Caco-2 (cell line): Measurements from ENCODE around the gene HTR1D. TPM values are rescaled to one million over a fixed set of nuclear protein-coding genes. Genes with fewer than 3 reads are reported as not detected.

Experiments used
- BruUV-seq: library from RNA; stranded (reverse); fragments of 400-500 nt; replicated peaks from 2 replicates; lab custom pipeline; 2021; lab: Mats Ljungman, UMichigan
- CTCF ChIA-PET: fragments of 300-600 bp; sonication (Branson Sonifier 250); formaldehyde crosslinking; loops from one replicate; lab custom pipeline; 2022; ENCODE audit warnings: antibody characterized with exemption; lab: Charles Lee
- POLR2A ChIA-PET: fragments of 300-600 bp; sonication (Branson Sonifier 250); formaldehyde crosslinking; loops from one replicate; lab custom pipeline; 2022; ENCODE audit warnings: antibody characterized with exemption; lab: Charles Lee
- DNase-seq, 2 experiments: peaks; one replicate each; pipeline versions ENCODE4 v3.0.0 to v3.0.0-alpha.2; 2020 to 2022
- H3K27me3 ChIP-seq: replicated peaks from 2 replicates; pipeline ENCODE4 v1.6.0; 2011; ENCODE audit warnings: low read length; ENCODE audit not compliant: control insufficient read depth, insufficient read depth
- H3K36me3 ChIP-seq: 2 replicates; pipeline ENCODE4 v1.5.1; 2011; ENCODE audit warnings: low read length; ENCODE audit not compliant: control insufficient read depth, insufficient read depth
- H3K4me1 ChIP-seq: fragments of 250-450 bp; sonication (Bioruptor Pico); 2 replicates; pipeline ENCODE4 v1.5.1; 2020; ENCODE audit warnings: mild to moderate bottlenecking
- H3K4me3 ChIP-seq: 2 replicates; pipeline ENCODE4 v1.5.1; 2011; ENCODE audit warnings: low read depth, mild to moderate bottlenecking, control low read depth, low read length
- H3K9me3 ChIP-seq: fragments of 250-450 bp; sonication (Bioruptor Pico); 2 replicates; pipeline ENCODE4 v1.5.1; 2020; ENCODE audit warnings: mild to moderate bottlenecking, moderate library complexity
- H3K27ac Mint-ChIP-seq: one replicate; pipeline ENCODE4 v1.8.0; 2022; ENCODE audit warnings: mixed read lengths; ENCODE audit not compliant: unreplicated experiment
- H3K27me3 Mint-ChIP-seq: one replicate; pipeline ENCODE4 v1.8.0; 2022; ENCODE audit warnings: mixed read lengths; ENCODE audit not compliant: insufficient read depth, unreplicated experiment
- H3K36me3 Mint-ChIP-seq: one replicate; pipeline ENCODE4 v1.8.0; 2022; ENCODE audit warnings: mild to moderate bottlenecking, mixed read lengths; ENCODE audit not compliant: insufficient read depth, unreplicated experiment
- H3K4me1 Mint-ChIP-seq: one replicate; pipeline ENCODE4 v1.8.0; 2022; ENCODE audit warnings: low read depth, mixed read lengths; ENCODE audit not compliant: unreplicated experiment
- H3K4me3 Mint-ChIP-seq: one replicate; pipeline ENCODE4 v1.8.0; 2022; ENCODE audit warnings: mild to moderate bottlenecking, moderate library complexity, mixed read lengths; ENCODE audit not compliant: unreplicated experiment
- H3K9me3 Mint-ChIP-seq: one replicate; pipeline ENCODE4 v1.8.0; 2022; ENCODE audit warnings: mixed read lengths; ENCODE audit not compliant: unreplicated experiment
- intact Hi-C: fragments of 100-400 bp; cut with micrococcal nuclease; formaldehyde crosslinking; loops from one replicate; pipeline ENCODE4 v1.10.0; 2022; ENCODE audit not compliant: unreplicated experiment
- total RNA-seq: library from RNA; stranded (reverse); gene quantifications from 2 replicates; pipeline ENCODE4 v1.2.3, GENCODE V29; 2022
- TF ChIP-seq, protein P1 (sequence below), 2 experiments: fragments of 200-600 bp in 1 of 2; IDR thresholded peaks; 1 replicate in 1 of 2; 2 replicates in 1 of 2; pipeline versions ENCODE4 v1.5.1 to v1.8.0; 2011 to 2022; ENCODE audit warnings: antibody characterized with exemption in 1 of 2, control low read depth in 1 of 2, inconsistent platforms in 1 of 2, low read depth in 1 of 2, low read length in 1 of 2, mild to moderate bottlenecking in 1 of 2, moderate library complexity in 1 of 2; ENCODE audit not compliant: insufficient read depth in 1 of 2, severe bottlenecking in 1 of 2, unreplicated experiment in 1 of 2

The HTR1D gene
- total RNA-seq, 1 experiment from 2014 or later, result 8.7 TPM

DNA sequence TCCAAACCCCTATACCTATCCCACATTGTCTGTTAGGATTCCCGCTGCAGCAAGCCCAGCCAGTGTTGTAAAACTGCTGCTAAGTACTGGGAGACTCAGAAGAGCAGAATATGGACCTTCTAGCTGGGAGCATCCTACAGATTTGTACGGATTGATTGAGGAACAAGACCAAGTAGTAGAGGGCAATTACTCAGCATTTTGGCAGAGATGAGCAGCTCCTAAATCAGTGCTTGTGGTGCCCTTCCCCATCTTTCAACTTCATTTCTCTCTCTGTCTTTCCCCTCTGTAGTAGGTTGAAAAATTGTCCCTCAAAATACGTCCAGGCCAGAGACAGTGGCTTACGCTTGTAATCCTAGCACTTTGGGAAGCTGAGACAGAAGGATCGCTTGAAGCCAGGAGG, 37.3 kb upstream of the HTR1D start:
- Mint-ChIP-seq H3K9me3 (no peaks in the 10 kb centered on the region), H3K4me3 (no peak overlapping the region), H3K36me3 (no peaks in the 10 kb centered on the region), H3K27ac (no peak overlapping the region), H3K27me3 (no peaks in the 10 kb centered on the region), H3K4me1 (no peaks in the 10 kb centered on the region)
- intact Hi-C loops, result no loop called here
- Histone ChIP-seq H3K4me1 (no peaks in the 10 kb centered on the region), H3K36me3 (no peaks in the 10 kb centered on the region), H3K9me3 (no peaks in the 10 kb centered on the region), H3K27me3 (no peaks in the 10 kb centered on the region), H3K4me3 (no peak overlapping the region)
- ChIA-PET CTCF (no interaction called here), POLR2A (no interaction called here)
- DNase-seq, result no peak
- no TSS peak for BruUV-seq
- TF ChIP-seq, protein P1, sequence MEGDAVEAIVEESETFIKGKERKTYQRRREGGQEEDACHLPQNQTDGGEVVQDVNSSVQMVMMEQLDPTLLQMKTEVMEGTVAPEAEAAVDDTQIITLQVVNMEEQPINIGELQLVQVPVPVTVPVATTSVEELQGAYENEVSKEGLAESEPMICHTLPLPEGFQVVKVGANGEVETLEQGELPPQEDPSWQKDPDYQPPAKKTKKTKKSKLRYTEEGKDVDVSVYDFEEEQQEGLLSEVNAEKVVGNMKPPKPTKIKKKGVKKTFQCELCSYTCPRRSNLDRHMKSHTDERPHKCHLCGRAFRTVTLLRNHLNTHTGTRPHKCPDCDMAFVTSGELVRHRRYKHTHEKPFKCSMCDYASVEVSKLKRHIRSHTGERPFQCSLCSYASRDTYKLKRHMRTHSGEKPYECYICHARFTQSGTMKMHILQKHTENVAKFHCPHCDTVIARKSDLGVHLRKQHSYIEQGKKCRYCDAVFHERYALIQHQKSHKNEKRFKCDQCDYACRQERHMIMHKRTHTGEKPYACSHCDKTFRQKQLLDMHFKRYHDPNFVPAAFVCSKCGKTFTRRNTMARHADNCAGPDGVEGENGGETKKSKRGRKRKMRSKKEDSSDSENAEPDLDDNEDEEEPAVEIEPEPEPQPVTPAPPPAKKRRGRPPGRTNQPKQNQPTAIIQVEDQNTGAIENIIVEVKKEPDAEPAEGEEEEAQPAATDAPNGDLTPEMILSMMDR (IDR thresholded peaks at IDR 0.05; ENCODE audit: insufficient read depth in 1 of 2, low read depth in 1 of 2, low read length in 1 of 2, severe bottlenecking in 1 of 2, unreplicated experiment in 1 of 2), result no peak

DNA sequence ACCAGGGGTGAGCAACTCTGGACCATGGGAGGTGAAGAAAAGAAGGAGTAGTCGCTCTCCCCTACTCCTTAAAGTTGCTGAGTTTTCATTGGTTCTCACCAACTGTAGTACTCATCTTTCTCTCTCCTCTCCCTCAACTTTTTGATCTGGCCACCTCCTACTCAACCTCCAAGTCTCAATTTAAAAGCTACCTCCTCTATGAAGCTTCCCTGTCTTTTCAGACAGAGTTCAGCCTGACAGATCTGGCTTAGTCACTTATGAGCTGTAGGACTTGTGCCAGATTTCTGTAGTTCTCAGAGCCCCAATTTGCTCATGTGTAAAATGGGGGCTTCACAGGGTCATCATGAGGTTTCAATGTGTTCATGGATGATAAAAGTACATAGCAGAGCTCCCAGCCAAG, 34.5 kb upstream of the HTR1D start:
- Mint-ChIP-seq H3K36me3 (peaks cover 7% of the 10 kb centered on the region), H3K9me3 (no peaks in the 10 kb centered on the region), H3K27me3 (no peaks in the 10 kb centered on the region), H3K4me3 (no peak overlapping the region), H3K4me1 (no peaks in the 10 kb centered on the region), H3K27ac (no peak overlapping the region)
- ChIA-PET POLR2A (no interaction called here), CTCF (no interaction called here)
- TF ChIP-seq, protein P1 (IDR thresholded peaks at IDR 0.05; ENCODE audit: insufficient read depth in 1 of 2, low read depth in 1 of 2, low read length in 1 of 2, severe bottlenecking in 1 of 2, unreplicated experiment in 1 of 2), result no peak
- no peak for DNase-seq
- no peaks in the 10 kb centered on the region for H3K9me3 ChIP-seq
- H3K36me3 ChIP-seq, result no peaks in the 10 kb centered on the region
- H3K4me1 ChIP-seq, result 0 out of 2 replicates have a peak, but pooled peaks cover 4% of the 10 kb centered on the region
- intact Hi-C loops, result no loop called here
- H3K4me3 ChIP-seq, result no peak overlapping the region
- no peaks in the 10 kb centered on the region for H3K27me3 ChIP-seq
- no TSS peak for BruUV-seq

DNA sequence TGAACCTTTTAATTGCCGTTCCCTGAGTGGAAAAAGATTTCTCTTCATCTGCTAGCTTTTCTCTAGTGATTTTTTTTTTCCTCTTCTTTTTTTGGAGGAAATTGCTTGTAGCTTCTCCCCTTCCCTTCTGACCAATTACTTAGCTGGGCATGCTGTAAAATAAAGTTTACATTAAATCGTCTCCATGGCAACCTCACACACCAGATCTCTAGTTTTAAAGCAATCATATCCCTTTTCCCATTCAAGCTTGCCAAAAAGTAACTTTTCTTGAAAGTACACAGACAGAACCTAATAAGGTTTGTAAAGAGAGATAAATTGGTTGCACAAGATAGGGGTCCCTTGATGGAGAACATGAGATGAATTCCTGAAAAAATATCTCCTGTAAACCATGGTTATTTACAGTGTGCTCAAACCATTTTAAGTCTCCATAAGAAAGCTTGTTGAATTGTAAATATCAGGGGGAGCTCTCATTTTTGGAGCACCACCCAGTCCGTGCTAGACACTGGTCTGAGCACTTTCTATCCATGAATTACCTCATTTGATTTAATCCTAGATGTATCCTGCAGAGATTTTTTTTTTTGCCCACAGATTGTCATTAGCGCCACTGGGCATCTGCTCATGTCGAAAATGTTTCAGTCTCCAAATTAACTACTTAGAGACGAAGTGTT, 32.6 kb upstream of the HTR1D start:
- H3K9me3 Mint-ChIP-seq, result no peaks in the 10 kb centered on the region
- no peaks in the 10 kb centered on the region; the same call in 1 of the 2 replicates for H3K36me3 ChIP-seq
- H3K27me3 ChIP-seq, result no peaks in the 10 kb centered on the region
- no peak overlapping the region for H3K4me3 Mint-ChIP-seq
- H3K9me3 ChIP-seq, result no peaks in the 10 kb centered on the region
- no peaks in the 10 kb centered on the region for H3K27me3 Mint-ChIP-seq
- POLR2A ChIA-PET, result interaction anchor here (0.6 kb wide), 1 partner anchor 12 kb away, joined by 5 read pairs; no protein-coding TSS in a partner anchor
- TF ChIP-seq, protein P1 (IDR thresholded peaks at IDR 0.05; ENCODE audit: insufficient read depth in 1 of 2, low read depth in 1 of 2, low read length in 1 of 2, severe bottlenecking in 1 of 2, unreplicated experiment in 1 of 2), result no peak
- H3K36me3 Mint-ChIP-seq, result peaks cover 7% of the 10 kb centered on the region
- BruUV-seq, result no TSS peak
- H3K4me1 ChIP-seq, result 0 out of 2 replicates have a peak, but pooled peaks cover 4% of the 10 kb centered on the region
- DNase-seq, result no peak
- intact Hi-C loops, result no loop called here
- CTCF ChIA-PET, result no interaction called here
- H3K27ac Mint-ChIP-seq, result no peak overlapping the region
- no peaks in the 10 kb centered on the region for H3K4me1 Mint-ChIP-seq
- H3K4me3 ChIP-seq, result no peak overlapping the region
